H1 (cell line): ENCODE data around the gene FGFRL1. TPM values are rescaled to one million over a fixed set of nuclear protein-coding genes. Genes with fewer than 3 reads are reported as not detected.

Experiments used
- polyA plus RNA-seq, 7 experiments: library from polyadenylated mRNA; depleted of rRNA in 3 of 7; stranded (reverse) in 5 of 7; unstranded in 2 of 7; fragments of >200 nt in 5 of 7; fragments of 200-250 nt in 2 of 7; gene quantifications; 1 replicate in 5 of 7; 2 replicates in 1 of 7; 4 replicates in 1 of 7; pipeline versions ENCODE4 v1.2.1 to v1.2.3, GENCODE V29; 2011 to 2013; ENCODE audit warnings: missing spikeins in 2 of 7, mixed read lengths in 2 of 7
- total RNA-seq: library from RNA; stranded (reverse); fragmentation: NEBNext Ultra II Directional; extraction: Animal tissue kit (Norgen Biotek cat#: 25700); gene quantifications from 2 replicates; pipeline ENCODE4 v1.2.1, GENCODE V29; 2021

The FGFRL1 gene
- total and polyA plus RNA-seq, 2 of the 8 experiments (the other 6 are each of a cell fraction or from before 2014, with no cell fraction given): 18.9 to 34.6 TPM

Other genes starting within 250 kb of the FGFRL1 start
- 0.56 and 0.67 TPM in 2 replicates for gene CPLX1, start 185.5 kb upstream of the FGFRL1 start, total RNA-seq
- gene CPLX1, start 185.5 kb upstream of the FGFRL1 start, polyA plus RNA-seq (2011; rRNA removed): 0.32 and 1.3 TPM in 2 replicates
- 70.8 and 76.9 TPM in 2 replicates for gene GAK, start 79.3 kb upstream of the FGFRL1 start, total RNA-seq
- gene GAK, start 79.3 kb upstream of the FGFRL1 start, polyA plus RNA-seq (2011; rRNA removed): 31.5 and 50.3 TPM in 2 replicates
- 3.0 and 4.9 TPM in 2 replicates for gene TMEM175, start 79.2 kb upstream of the FGFRL1 start, total RNA-seq
- 20.7 and 32.8 TPM in 2 replicates for gene TMEM175, start 79.2 kb upstream of the FGFRL1 start, polyA plus RNA-seq (2011; rRNA removed)
- 9.3 and 9.7 TPM in 2 replicates for gene DGKQ, start 38.1 kb upstream of the FGFRL1 start, total RNA-seq
- 7.3 and 14.5 TPM in 2 replicates for gene DGKQ, start 38.1 kb upstream of the FGFRL1 start, polyA plus RNA-seq (2011; rRNA removed)
- 4.8 and 6.5 TPM in 2 replicates for gene IDUA, start 24.6 kb upstream of the FGFRL1 start, total RNA-seq
- gene IDUA, start 24.6 kb upstream of the FGFRL1 start, polyA plus RNA-seq (2011; rRNA removed): 2.8 and 5.8 TPM in 2 replicates
- not detected in 2 replicates for gene SLC26A1, start 18.2 kb upstream of the FGFRL1 start, total RNA-seq
- gene SLC26A1, start 18.2 kb upstream of the FGFRL1 start, polyA plus RNA-seq (2011; rRNA removed): 0.11 and 0.14 TPM in 2 replicates
- 3.4 and 3.9 TPM in 2 replicates for gene RNF212, start 101.9 kb downstream of the FGFRL1 start, total RNA-seq
- gene RNF212, start 101.9 kb downstream of the FGFRL1 start, polyA plus RNA-seq (2011; rRNA removed): 3.7 and 5.4 TPM in 2 replicates
- gene SPON2, start 161.0 kb downstream of the FGFRL1 start, total RNA-seq: 2.8 and 3.2 TPM in 2 replicates
- 2.8 and 5.2 TPM in 2 replicates for gene SPON2, start 161.0 kb downstream of the FGFRL1 start, polyA plus RNA-seq (2011; rRNA removed)
- gene CTBP1, start 237.5 kb downstream of the FGFRL1 start, total RNA-seq: 128 and 132 TPM in 2 replicates
- gene CTBP1, start 237.5 kb downstream of the FGFRL1 start, polyA plus RNA-seq (2011; rRNA removed): 185 and 308 TPM in 2 replicates